ENCODE measurements around the gene WEE2.
A peak's percentile ranks its signal among the peaks of the same experiment; 100 is the strongest.

GRCh38 chr7:141674702-141675101 lies 33.5 kb upstream of the WEE2 start:
- TF ChIP-seq CTCF (IDR thresholded peaks at IDR 0.05) (peak; percentile 17 to 41 (median 36)), POLR2A (IDR thresholded peaks at IDR 0.05) (no peak)
